ENCODE measurements around the gene STK4. TPM values are rescaled to one million over a fixed set of nuclear protein-coding genes. Genes with fewer than 3 reads are reported as not detected.

Gene STK4
- total RNA-seq, 1 experiment from 2014 or later: 43.0 TPM

GRCh38 chr20:45115386-45115774 lies 149.1 kb downstream of the STK4 start:
- H3K27ac Mint-ChIP-seq: no peak overlapping the region
- no peak overlapping the region for H3K4me3 Mint-ChIP-seq
- Histone ChIP-seq H3K56ac (ENCODE audit: insufficient read length, low read depth, low read length) (no peak overlapping the region), H4K5ac (ENCODE audit: insufficient read length, low read depth, low read length) (no peak overlapping the region), H2AK5ac (ENCODE audit: insufficient read length, low read length) (no peak overlapping the region), H3K27me3 (ENCODE audit: insufficient read depth, low read length) (no peaks in the 10 kb centered on the region), H3K9me3 (ENCODE audit: control insufficient read depth, low read depth, low read length) (no peaks in the 10 kb centered on the region), H2BK12ac (ENCODE audit: insufficient read length, low read depth, low read length) (no peak overlapping the region), H2AFZ (ENCODE audit: low read length) (no peak overlapping the region), H3K9ac (ENCODE audit: extremely low read depth, insufficient read length, low read length) (no peak overlapping the region), H3K14ac (ENCODE audit: insufficient read depth, low read length) (no peak overlapping the region), H3K23me2 (ENCODE audit: insufficient read length, low read depth, low read length, poor library complexity, severe bottlenecking) (no peaks in the 10 kb centered on the region), H2BK5ac (ENCODE audit: insufficient read length, low read length) (no peak overlapping the region), H3K23ac (ENCODE audit: insufficient read length, low read depth, low read length) (no peak overlapping the region), H3K4me1 (ENCODE audit: insufficient read depth, low read length) (no peaks in the 10 kb centered on the region), H3K27ac (ENCODE audit: insufficient read length, low read depth, low read length) (no peak overlapping the region), H3K18ac (ENCODE audit: insufficient read length, low read depth, low read length) (no peak overlapping the region), H4K20me1 (ENCODE audit: control insufficient read depth, insufficient read depth, insufficient read length) (no peaks in the 10 kb centered on the region), H3K79me1 (ENCODE audit: insufficient read depth, low read depth, low read length, poor library complexity, severe bottlenecking) (no peaks in the 10 kb centered on the region), H2BK120ac (ENCODE audit: low read depth, low read length, poor library complexity, severe bottlenecking) (no peak overlapping the region), H4K91ac (ENCODE audit: insufficient read length, low read depth, low read length) (no peak overlapping the region), H3K79me2 (ENCODE audit: insufficient read depth, low read length) (no peaks in the 10 kb centered on the region), H2BK15ac (ENCODE audit: low read depth, low read length) (no peak overlapping the region), H3K4ac (ENCODE audit: low read depth, low read length) (no peak overlapping the region), H2BK20ac (ENCODE audit: low read depth, low read length, poor library complexity, severe bottlenecking) (no peak overlapping the region), H3T11ph (ENCODE audit: low read length) (no peak overlapping the region), H4K8ac (replicated peaks; ENCODE audit: insufficient read length, low read depth, low read length) (no peak overlapping the region), H3K4me2 (ENCODE audit: insufficient read depth, insufficient read length, low read length) (no peak overlapping the region)
- H3K27me3 Mint-ChIP-seq (ENCODE audit: low read depth): peaks cover 7% of the 10 kb centered on the region
- H3K4me1 Mint-ChIP-seq: peaks cover 9 to 16% of the 10 kb centered on the region in 2 experiments
- no peaks in the 10 kb centered on the region for H3K36me3 Mint-ChIP-seq (ENCODE audit: insufficient read depth in 1 of 3, low read depth in 3 of 3)
- TF ChIP-seq CTCF (conservative IDR thresholded peaks at IDR 0.05): no peak
- DNase-seq: no peak
- no peaks in the 10 kb centered on the region for H3K9me3 Mint-ChIP-seq
- no CpG with 5 or more reads among the region's 3 CpGs for WGBS (ENCODE audit: extremely low coverage, insufficient read length, low lambda C conversion rate)

Measured in H9 (cell line).